ENCODE measurements around the gene S100A7A. TPM values are rescaled to one million over a fixed set of nuclear protein-coding genes. Genes with fewer than 3 reads are reported as not detected.

S100A7A gene
- total and polyA plus RNA-seq, 2 donors (not counting 1 experiment from before 2014, with no cell fraction given) = not detected

DNA sequence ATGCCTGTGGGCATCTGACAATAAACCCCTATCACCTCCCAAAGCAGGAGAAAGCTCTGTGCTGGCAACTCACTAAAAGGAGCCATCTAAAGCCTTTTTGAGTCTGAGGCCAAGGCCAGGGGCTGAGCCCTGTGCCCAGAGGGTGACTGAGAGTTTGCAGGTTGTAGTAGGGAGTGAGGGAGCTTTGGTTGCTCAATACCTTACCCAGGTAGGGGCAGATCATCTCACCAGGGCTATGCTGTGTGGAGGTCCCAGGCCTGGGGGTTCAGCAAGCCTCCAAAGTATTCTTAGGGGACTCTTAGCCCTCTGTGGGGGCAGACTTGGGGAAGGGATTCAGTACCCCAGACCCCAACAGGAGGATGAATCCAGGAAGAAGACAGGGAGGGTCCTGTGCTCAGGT, 23.0 kb downstream of the S100A7A start:
- no peak overlapping the region for H3K27ac Mint-ChIP-seq
- Histone ChIP-seq H3K27ac (ENCODE audit: low read length in 2 of 2) (no peak overlapping the region), H3K79me2 (ENCODE audit: control insufficient read depth, insufficient read depth, low read length) (no peaks in the 10 kb centered on the region), H3K9me3 (ENCODE audit: control extremely low read depth in 1 of 3, control insufficient read depth in 2 of 3, insufficient read depth in 1 of 3, low read length in 2 of 3) (peaks cover 0 to 4% (median 0%) of the 10 kb centered on the region in 3 donors), H3K27me3 (replicated peaks in 1 of 4; ENCODE audit: control extremely low read depth in 1 of 4, control insufficient read depth in 3 of 4, insufficient read depth in 4 of 4, low read length in 3 of 4) (peaks cover 0 to 3% (median 0%) of the 10 kb centered on the region in 4 experiments), H3K4me2 (replicated peaks; ENCODE audit: low read depth, low read length, poor library complexity, severe bottlenecking) (no peak overlapping the region), H4K20me1 (ENCODE audit: control insufficient read depth, insufficient read depth, low read length, poor library complexity, severe bottlenecking) (no peaks in the 10 kb centered on the region), H2AFZ (ENCODE audit: insufficient read depth, low read depth, low read length, poor library complexity, severe bottlenecking) (no peak overlapping the region), H3K4me3 (ENCODE audit: control extremely low read depth in 1 of 5, extremely low read depth in 1 of 5, insufficient read depth in 1 of 5, low read depth in 2 of 5, low read length in 4 of 5) (no peak overlapping the region), H3K9ac (ENCODE audit: low read length) (no peak overlapping the region), H3K4me1 (ENCODE audit: control insufficient read depth in 2 of 2, insufficient read depth in 2 of 2, low read length in 2 of 2) (no peaks in the 10 kb centered on the region), H3K36me3 (replicated peaks in 1 of 2; ENCODE audit: control extremely low read depth in 1 of 2, control insufficient read depth in 1 of 2, extremely low read depth in 1 of 2, insufficient read depth in 2 of 2, low read length in 1 of 2) (no peaks in the 10 kb centered on the region)
- H3K27me3 Mint-ChIP-seq = peaks cover 30% of the 10 kb centered on the region
- no peaks in the 10 kb centered on the region for H3K4me1 Mint-ChIP-seq
- no peak for ATAC-seq (ENCODE audit: low read depth)
- intact Hi-C loops (cut with micrococcal nuclease) = no loop called here
- ChIA-PET CTCF (no interaction called here), POLR2A (no interaction called here)
- H3K9me3 Mint-ChIP-seq (ENCODE audit: insufficient read depth) = no peaks in the 10 kb centered on the region
- TF ChIP-seq CTCF (IDR thresholded peaks at IDR 0.05) (no peak), EZH2 (IDR thresholded peaks at IDR 0.05; ENCODE audit: borderline replicate concordance, insufficient read depth, low read depth, low read length, poor library complexity, severe bottlenecking) (no peak)
- DNase-seq = no peak
- H3K4me3 Mint-ChIP-seq = no peak overlapping the region

DNA sequence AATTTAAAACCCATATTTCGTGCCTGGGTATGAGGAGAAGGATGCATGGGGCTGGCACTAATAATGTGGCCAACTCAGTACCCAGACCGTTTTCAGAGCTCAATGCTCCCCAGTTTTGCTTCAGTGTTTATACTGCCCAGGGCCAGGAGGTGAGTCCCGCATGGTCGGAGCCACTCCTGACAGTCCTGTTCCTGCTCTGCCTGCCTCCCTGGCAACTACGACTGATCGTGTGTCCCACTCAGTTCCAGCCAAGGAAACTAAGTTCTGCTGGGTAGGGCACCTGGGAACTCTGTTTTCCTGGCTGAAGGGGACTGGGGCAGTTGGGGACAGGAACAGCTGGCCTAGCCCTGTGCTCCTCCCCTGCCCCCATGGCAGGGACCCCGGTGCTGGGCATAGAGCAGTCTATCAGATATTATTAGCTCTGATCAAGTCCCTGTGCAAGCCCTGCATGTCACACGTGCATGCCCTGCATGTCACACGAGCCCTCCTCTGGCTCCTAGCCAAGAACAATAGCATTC, 25.0 kb downstream of the S100A7A start:
- peaks cover 0 to 3% (median 0%) of the 10 kb centered on the region in 4 experiments for H3K27me3 ChIP-seq (replicated peaks in 1 of 4; ENCODE audit: control extremely low read depth in 1 of 4, control insufficient read depth in 3 of 4, insufficient read depth in 4 of 4, low read length in 3 of 4)
- H3K36me3 ChIP-seq (replicated peaks in 1 of 2; ENCODE audit: control extremely low read depth in 1 of 2, control insufficient read depth in 1 of 2, extremely low read depth in 1 of 2, insufficient read depth in 2 of 2, low read length in 1 of 2) = no peaks in the 10 kb centered on the region
- Mint-ChIP-seq H3K4me1 (no peaks in the 10 kb centered on the region), H3K27me3 (peaks cover 35% of the 10 kb centered on the region), H3K4me3 (no peak overlapping the region), H3K27ac (no peak overlapping the region), H3K9me3 (ENCODE audit: insufficient read depth) (no peaks in the 10 kb centered on the region)
- H3K79me2 ChIP-seq (ENCODE audit: control insufficient read depth, insufficient read depth, low read length) = no peaks in the 10 kb centered on the region
- 76% methylated on average over 9 of the region's 9 CpGs for WGBS (ENCODE audit: insufficient coverage)
- H2AFZ ChIP-seq (ENCODE audit: insufficient read depth, low read depth, low read length, poor library complexity, severe bottlenecking) = no peak overlapping the region
- no peak overlapping the region for H3K4me3 ChIP-seq (ENCODE audit: control extremely low read depth in 1 of 5, extremely low read depth in 1 of 5, insufficient read depth in 1 of 5, low read depth in 2 of 5, low read length in 4 of 5)
- H4K20me1 ChIP-seq (ENCODE audit: control insufficient read depth, insufficient read depth, low read length, poor library complexity, severe bottlenecking) = no peaks in the 10 kb centered on the region
- H3K4me2 ChIP-seq (replicated peaks; ENCODE audit: low read depth, low read length, poor library complexity, severe bottlenecking) = no peak overlapping the region
- ChIA-PET CTCF (no interaction called here), POLR2A (no interaction called here)
- intact Hi-C loops (cut with micrococcal nuclease) = no loop called here
- H3K9ac ChIP-seq (ENCODE audit: low read length) = no peak overlapping the region
- no peak for DNase-seq
- H3K9me3 ChIP-seq (ENCODE audit: control extremely low read depth in 1 of 3, control insufficient read depth in 2 of 3, insufficient read depth in 1 of 3, low read length in 2 of 3) = peaks cover 0 to 5% (median 0%) of the 10 kb centered on the region in 3 donors
- no peaks in the 10 kb centered on the region for H3K4me1 ChIP-seq (ENCODE audit: control insufficient read depth in 2 of 2, insufficient read depth in 2 of 2, low read length in 2 of 2)
- ATAC-seq (ENCODE audit: low read depth) = no peak
- H3K27ac ChIP-seq (ENCODE audit: low read length in 2 of 2) = no peak overlapping the region
- no peak for TF ChIP-seq CTCF (IDR thresholded peaks at IDR 0.05)
- no peak for TF ChIP-seq EZH2 (IDR thresholded peaks at IDR 0.05; ENCODE audit: borderline replicate concordance, insufficient read depth, low read depth, low read length, poor library complexity, severe bottlenecking)

Data from B cell (primary cell).